Retinal pigment epithelial cell (primary cell): Measurements from ENCODE around the gene BLACAT1.
A peak's percentile ranks its signal among the peaks of the same experiment; 100 is the strongest.

Source experiments
- DNase-seq: peaks from one replicate; pipeline ENCODE4 v3.0.0-alpha.2; 2010; ENCODE audit warnings: low read depth
- H3K4me3 ChIP-seq: 2 replicates; pipeline ENCODE4 v1.5.1; 2011; ENCODE audit warnings: mild to moderate bottlenecking, low read length, control low read depth, moderate library complexity
- TF ChIP-seq, protein P1 (sequence below): conservative IDR thresholded peaks from 2 replicates; pipeline ENCODE4 v1.5.1; 2011; ENCODE audit warnings: low read depth, low read length, control low read depth, inconsistent platforms

Gene BLACAT1

DNA sequence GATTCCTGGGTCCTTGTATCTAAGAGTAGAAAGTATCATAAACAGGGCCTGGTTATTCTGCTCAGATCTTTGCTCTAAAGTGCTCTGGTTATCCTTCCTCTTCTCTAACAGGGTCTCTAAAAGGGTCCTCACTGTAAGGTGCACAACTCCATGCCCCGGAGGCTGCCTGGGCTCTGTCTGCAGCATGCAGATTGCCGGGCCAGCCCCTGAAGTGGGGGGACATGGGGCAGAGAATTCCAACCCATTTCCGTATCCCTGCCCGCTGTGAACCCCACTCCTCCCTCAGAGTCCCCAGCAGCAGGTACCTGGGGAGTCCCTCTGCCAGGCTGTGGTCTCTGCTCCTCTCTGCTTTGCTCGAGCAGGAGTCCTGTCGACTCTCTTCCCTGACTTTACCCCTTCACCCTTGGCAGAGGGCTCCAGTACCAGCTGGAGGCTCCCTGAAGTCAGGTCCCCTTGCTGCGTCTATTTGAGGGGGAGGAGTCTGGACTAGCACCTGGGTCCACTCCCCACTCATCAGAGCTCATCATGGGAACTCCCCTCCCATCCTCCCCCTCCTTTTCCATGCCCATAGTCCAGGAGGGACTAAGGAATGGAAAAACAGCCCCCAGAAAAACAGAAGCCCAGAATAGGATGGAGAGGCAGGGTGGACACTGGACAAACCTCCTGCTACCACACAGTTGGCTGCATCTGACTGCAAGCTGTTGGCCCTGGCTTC is 12.1 kb downstream of the BLACAT1 start:
- no peak overlapping the region for H3K4me3 ChIP-seq

DNA sequence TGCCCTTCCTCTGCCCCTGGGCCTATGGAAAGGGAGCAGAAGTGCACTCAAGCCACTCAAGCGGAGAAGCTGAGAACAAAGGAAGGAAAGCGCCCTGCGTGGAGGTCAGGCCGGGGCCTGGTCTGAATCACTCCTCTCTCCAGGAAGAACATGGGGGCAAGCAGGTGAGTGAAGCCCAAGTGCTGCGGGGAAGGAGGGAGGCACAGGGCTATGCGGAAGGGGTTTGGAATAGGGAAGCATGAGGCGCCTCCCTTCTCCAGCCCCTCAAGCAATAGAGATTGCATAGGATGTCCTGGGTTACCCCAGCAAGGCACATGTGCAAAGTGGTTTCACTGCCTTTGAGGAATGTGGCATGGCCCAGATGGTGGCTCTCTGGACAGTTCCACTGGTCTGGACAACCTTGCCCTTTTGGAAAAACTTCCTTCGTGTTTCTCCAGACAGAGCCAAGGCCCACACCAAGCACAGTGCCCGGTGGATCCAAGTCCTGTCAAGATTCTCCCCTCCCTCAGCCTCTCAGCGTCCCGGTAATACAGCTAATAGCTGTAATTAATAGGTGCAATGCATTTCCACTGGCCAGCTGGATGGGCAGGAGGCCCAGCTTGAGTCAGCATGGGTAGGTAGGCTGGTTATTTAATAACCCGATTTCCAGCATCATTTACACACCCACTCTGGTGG is 13.7 kb downstream of the BLACAT1 start:
- DNase-seq, result no peak
- no peak overlapping the region for H3K4me3 ChIP-seq
- TF ChIP-seq, protein P1, sequence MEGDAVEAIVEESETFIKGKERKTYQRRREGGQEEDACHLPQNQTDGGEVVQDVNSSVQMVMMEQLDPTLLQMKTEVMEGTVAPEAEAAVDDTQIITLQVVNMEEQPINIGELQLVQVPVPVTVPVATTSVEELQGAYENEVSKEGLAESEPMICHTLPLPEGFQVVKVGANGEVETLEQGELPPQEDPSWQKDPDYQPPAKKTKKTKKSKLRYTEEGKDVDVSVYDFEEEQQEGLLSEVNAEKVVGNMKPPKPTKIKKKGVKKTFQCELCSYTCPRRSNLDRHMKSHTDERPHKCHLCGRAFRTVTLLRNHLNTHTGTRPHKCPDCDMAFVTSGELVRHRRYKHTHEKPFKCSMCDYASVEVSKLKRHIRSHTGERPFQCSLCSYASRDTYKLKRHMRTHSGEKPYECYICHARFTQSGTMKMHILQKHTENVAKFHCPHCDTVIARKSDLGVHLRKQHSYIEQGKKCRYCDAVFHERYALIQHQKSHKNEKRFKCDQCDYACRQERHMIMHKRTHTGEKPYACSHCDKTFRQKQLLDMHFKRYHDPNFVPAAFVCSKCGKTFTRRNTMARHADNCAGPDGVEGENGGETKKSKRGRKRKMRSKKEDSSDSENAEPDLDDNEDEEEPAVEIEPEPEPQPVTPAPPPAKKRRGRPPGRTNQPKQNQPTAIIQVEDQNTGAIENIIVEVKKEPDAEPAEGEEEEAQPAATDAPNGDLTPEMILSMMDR, result no peak

More for the DNA sequence above, 12.1 kb downstream of the BLACAT1 start:
- TF ChIP-seq, protein P1, result no peak
- no peak for DNase-seq

DNA sequence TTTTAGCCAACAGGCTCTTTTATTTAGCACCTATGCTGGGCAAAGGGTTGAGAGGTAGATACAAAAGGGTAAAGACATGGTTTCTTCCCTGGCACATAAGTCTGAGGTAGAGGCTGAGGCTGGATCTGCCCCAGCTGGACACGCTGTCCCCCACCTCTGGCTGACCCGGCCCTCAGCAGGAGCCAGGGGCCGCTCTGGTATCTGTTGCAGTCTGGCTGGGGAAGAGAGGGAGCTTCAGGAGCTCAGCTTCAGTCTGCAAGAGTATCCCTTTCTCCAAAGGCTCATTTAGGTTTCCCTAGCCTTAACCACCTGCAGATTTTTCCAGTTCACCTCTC is 14.2 kb downstream of the BLACAT1 start:
- no peak overlapping the region for H3K4me3 ChIP-seq
- TF ChIP-seq, protein P1, result no peak
- no peak for DNase-seq

DNA sequence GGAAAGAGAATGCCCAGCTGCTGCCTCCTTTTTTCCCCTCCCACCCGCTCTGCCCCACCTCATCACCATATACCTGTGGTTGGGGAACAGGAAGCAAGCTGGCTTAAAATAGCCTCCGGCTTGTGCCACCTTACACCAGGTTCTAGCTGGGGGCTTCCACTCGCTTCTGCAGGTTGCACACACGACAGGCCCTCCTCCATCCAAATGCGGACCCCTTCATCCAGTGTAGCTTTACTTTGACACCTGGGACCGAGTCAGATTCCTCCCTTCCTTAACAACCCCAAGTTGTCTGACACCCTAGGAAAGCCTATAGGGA is 14.6 kb downstream of the BLACAT1 start:
- no peak overlapping the region for H3K4me3 ChIP-seq
- TF ChIP-seq, protein P1, result no peak

DNA sequence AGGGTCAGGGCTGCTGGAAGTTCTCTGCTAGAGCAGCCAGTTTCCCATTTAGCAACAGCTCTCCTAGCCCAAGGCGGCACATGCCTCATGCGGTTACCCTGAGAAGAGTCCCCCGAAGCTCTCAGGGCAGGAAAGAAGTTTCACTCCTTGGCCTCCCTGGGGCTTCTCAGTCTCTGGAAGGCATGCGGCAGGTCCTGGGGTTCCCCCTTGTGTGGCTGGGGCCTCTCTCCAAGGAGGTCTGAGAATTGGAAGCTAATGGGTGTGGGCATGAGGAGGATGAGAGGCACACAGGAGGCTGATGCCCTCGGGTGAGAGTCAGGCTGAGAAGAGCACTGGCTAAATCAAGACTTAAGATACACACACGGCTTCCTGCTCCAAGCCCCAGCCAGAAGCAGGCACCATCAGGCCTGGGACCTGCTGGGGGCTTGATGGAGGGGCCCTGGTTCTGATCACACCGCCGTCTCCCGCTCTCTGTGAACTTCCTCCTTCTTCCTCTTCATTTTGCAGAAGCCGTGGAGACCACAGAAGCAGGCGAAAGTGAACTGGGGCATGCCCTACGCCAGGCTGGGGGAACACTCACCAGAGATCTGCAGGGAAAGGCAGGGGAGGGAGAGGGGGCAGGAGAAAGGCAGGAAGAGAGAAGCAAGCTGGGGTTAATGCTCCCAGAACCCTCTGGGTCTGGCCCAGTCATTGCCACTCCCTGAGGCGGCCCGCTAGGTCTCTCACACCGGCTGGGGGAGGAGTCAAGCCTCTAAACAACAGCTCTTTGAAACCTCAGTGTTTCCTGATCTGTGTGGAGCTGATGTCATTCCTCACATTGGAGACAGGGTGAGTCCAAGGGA is 15.1 kb downstream of the BLACAT1 start:
- H3K4me3 ChIP-seq, result no peak overlapping the region
- DNase-seq, result peak; percentile 52
- TF ChIP-seq, protein P1, result no peak

More for the DNA sequence above, 14.6 kb downstream of the BLACAT1 start:
- no peak for DNase-seq

DNA sequence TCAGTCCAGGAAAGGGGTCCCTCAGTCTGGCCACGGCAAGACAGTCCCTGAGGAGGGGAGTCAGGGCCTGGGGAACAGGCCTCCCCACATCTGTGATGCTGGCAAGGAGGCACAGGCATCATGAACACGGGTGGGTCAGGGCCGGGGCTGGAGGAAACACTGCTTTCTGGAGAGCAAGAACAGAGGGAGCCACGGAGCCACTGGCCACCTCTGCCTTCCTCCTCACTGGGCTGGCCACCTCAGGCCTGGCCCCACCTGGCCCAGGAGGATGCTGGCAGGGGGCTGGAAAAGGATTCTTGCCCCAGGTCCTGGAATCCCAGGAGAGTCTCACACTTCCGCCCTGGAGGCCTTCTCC is 15.7 kb downstream of the BLACAT1 start:
- no peak overlapping the region for H3K4me3 ChIP-seq
- no peak for DNase-seq
- TF ChIP-seq, protein P1, result no peak
